GM12873 (cell line): ENCODE results near the gene AGFG1.

Experiments
- TF ChIP-seq, protein P1 (sequence below): IDR thresholded peaks from 2 replicates; pipeline ENCODE4 v1.5.1; 2012; ENCODE audit warnings: low read depth, mild to moderate bottlenecking, moderate library complexity, low read length, control low read depth; ENCODE audit not compliant: insufficient read depth; ENCODE audit errors: missing control alignments

AGFG1 gene

DNA sequence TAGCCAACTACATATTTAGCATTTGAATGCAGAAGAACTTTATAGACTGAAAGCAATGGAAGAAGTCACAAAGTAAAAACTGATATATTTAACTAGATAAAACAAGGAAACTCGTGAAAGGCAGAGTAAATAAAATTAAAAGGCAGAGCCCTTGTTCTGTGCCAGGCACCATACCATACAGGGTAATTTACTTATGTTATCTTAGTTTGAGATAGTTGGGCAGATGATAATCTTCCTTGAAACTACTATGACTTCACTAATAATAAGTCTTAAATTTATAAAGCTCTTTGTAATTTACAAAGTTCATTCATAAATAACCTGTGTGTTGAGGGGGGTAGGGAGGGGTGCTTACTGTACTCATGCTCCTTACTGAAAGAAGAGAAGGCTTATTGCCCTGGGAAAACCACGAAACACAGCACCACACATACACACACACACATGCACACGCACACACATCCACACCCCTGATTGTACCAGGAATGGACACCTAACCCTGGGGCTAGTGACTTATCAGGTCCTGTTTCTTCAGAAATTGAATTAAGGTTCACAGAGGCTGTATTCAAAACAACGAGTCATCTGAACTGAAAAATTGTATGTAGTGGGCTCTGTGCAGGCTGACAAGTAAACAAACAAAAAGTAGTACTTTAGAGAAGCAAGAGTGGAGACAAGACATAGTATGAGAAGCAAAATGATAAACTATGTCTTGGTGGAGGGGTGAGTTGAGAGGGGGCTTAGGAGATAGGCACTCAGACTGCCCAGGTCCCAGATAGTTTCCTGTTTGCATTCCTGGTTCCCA is 38.1 kb downstream of the AGFG1 start:
- TF ChIP-seq, protein P1, sequence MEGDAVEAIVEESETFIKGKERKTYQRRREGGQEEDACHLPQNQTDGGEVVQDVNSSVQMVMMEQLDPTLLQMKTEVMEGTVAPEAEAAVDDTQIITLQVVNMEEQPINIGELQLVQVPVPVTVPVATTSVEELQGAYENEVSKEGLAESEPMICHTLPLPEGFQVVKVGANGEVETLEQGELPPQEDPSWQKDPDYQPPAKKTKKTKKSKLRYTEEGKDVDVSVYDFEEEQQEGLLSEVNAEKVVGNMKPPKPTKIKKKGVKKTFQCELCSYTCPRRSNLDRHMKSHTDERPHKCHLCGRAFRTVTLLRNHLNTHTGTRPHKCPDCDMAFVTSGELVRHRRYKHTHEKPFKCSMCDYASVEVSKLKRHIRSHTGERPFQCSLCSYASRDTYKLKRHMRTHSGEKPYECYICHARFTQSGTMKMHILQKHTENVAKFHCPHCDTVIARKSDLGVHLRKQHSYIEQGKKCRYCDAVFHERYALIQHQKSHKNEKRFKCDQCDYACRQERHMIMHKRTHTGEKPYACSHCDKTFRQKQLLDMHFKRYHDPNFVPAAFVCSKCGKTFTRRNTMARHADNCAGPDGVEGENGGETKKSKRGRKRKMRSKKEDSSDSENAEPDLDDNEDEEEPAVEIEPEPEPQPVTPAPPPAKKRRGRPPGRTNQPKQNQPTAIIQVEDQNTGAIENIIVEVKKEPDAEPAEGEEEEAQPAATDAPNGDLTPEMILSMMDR, result no peak

DNA sequence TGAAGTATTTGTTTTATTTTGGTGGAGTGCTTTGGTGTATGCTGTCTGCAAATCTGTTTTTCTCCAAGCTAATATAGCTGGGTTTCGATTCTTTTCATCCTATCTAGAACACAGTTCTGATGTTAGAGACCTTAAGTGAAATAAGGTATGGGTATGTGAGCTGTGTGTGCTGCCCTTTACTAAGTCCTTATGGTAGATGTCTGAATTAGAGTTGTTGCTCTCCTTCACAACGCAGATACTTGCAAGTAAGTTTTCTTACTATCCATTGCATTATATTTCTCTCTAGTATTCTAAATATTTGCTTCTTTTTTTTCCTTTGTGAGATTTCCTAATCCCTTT is 38.6 kb downstream of the AGFG1 start:
- TF ChIP-seq, protein P1, result no peak

DNA sequence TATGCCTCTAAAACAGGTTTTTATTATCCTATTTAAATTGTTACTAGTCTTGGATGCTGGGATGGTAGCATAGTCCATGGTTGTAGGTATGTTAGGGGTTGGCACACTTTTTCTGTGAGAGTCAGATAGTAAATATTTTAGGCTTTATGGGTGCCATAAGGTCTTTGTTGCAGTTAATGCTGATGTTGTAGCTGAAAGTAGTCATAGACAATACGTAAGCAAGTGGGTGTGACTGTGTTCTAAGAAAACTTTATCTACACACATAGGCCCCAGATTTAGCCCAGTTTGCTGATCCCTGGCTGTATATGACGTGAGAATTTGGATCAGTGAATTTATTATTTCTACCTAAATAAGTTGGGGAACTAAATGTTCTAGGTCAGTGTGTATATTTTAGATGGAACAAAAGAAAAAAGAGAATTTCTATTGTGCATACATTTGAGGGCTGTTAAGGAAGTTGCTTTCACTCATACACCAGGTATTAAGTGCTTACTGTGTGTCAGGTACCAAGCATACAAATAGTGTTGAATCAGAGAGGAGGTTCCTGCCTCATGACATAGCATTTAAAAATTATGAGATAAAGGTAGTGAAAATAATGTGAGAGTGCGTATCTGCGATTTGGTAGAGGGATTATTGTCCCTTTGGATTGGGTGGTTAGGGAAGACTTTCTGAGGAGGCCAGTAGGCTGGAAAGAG is 39.4 kb downstream of the AGFG1 start:
- TF ChIP-seq, protein P1, result no peak

GRCh38 chr2:227511955-227512354 is 40.0 kb downstream of the AGFG1 start:
- TF ChIP-seq, protein P1, result no peak

DNA sequence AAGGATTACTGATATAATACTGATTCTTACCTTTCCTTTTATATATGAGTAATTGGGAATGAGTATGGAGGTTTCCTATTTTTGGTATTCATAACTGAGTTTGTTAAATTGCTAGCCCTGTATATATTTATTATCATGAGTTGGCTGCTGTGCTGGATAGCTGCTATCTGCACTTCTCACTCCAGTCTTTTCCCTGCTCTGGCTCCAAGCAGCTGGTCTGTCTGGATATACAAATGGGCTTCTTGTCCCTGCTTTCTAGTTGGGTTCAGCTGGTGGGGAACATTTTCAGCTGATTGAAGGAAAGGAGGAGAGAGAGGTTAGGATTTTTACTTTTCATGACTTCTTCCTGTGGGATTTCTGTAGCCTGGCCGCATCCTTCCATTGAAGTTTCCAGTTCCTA is 41.2 kb downstream of the AGFG1 start:
- TF ChIP-seq, protein P1, result no peak

GRCh38 chr2:227515742-227516141 is 43.8 kb downstream of the AGFG1 start:
- TF ChIP-seq, protein P1, result no peak

DNA sequence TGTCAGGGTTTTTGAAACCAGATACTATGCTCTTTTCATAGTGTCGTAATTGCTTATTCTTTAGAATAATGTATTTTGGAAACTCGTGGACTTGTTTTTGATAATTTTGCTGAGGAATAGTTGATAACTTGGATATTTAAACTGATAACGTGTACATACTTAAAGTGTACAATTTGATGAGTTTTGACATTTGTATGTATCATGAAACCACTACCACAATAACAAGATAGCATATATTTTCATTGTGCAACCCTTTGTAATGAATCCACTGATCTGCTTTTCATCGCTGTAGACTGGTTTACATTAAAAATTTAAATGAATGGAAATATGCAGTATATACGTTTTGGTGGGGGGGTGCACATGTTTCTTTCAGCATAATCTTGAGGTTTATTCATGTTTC is 45.8 kb downstream of the AGFG1 start:
- TF ChIP-seq, protein P1, result no peak
